ENCODE data around the gene PTPRG. TPM values are rescaled to one million over a fixed set of nuclear protein-coding genes. Genes with fewer than 3 reads are reported as not detected.

PTPRG gene
- total and polyA plus RNA-seq, 7 donors = 0.69 to 76.3 (median 62.7) TPM

- Histone ChIP-seq H3K4me3 (no peak overlapping the region), H3K36me3 (no peaks in the 10 kb centered on the region), H3K27ac (no peak overlapping the region), H3K4me1 (peaks cover 0 to 11% (median 10%) of the 10 kb centered on the region in 4 donors), H3K27me3 (no peaks in the 10 kb centered on the region), H3K9me3 (no peaks in the 10 kb centered on the region)
- DNase-seq = no peak
- no peak for TF ChIP-seq EP300 (IDR thresholded peaks at IDR 0.05)
- no peak for TF ChIP-seq CTCF (IDR thresholded peaks at IDR 0.05)
- no peak for TF ChIP-seq POLR2A (IDR thresholded peaks at IDR 0.05)
- TF ChIP-seq POLR2AphosphoS5 (IDR thresholded peaks at IDR 0.05) = no peak
- intact Hi-C loops (cut with DNase I) = no loop called here
- 87 to 88% methylated on average over 3 of the region's 3 CpGs for WGBS, 2 donors
These were observed 453.7 kb downstream of the PTPRG start for GRCh38 chr3:62015111-62015510.

- Histone ChIP-seq H3K36me3 (no peaks in the 10 kb centered on the region), H3K4me3 (no peak overlapping the region), H3K9me3 (no peaks in the 10 kb centered on the region), H3K27ac (no peak overlapping the region), H3K27me3 (no peaks in the 10 kb centered on the region), H3K4me1 (no peaks in the 10 kb centered on the region)
- TF ChIP-seq POLR2AphosphoS5 (IDR thresholded peaks at IDR 0.05) (no peak), EP300 (IDR thresholded peaks at IDR 0.05) (no peak), CTCF (IDR thresholded peaks at IDR 0.05) (no peak), POLR2A (IDR thresholded peaks at IDR 0.05) (no peak)
- intact Hi-C loops (cut with DNase I) = no loop called here
- WGBS, 2 donors = 40 to 84% methylated on average over 1 of the region's 1 CpG
- no peak for DNase-seq
These were observed 458.5 kb downstream of the PTPRG start for GRCh38 chr3:62019906-62020305.

- no peak overlapping the region for H3K27ac ChIP-seq
- no peaks in the 10 kb centered on the region for H3K36me3 ChIP-seq
- intact Hi-C loops (cut with DNase I) = no loop called here
- WGBS, 2 donors = 86 to 87% methylated on average over 2 of the region's 2 CpGs
- H3K9me3 ChIP-seq = no peaks in the 10 kb centered on the region
- TF ChIP-seq POLR2A (IDR thresholded peaks at IDR 0.05) = no peak
- TF ChIP-seq EP300 (IDR thresholded peaks at IDR 0.05) = no peak
- TF ChIP-seq POLR2AphosphoS5 (IDR thresholded peaks at IDR 0.05) = no peak
- TF ChIP-seq CTCF (IDR thresholded peaks at IDR 0.05) = no peak
- no peak for DNase-seq
- no peaks in the 10 kb centered on the region for H3K4me1 ChIP-seq
- no peaks in the 10 kb centered on the region for H3K27me3 ChIP-seq
- H3K4me3 ChIP-seq = no peak overlapping the region
These were observed 459.3 kb downstream of the PTPRG start for GRCh38 chr3:62020706-62021105.

- no peak overlapping the region for H3K27ac ChIP-seq
- WGBS, 2 donors = 94 to 95% methylated on average over 4 of the region's 4 CpGs
- H3K27me3 ChIP-seq = no peaks in the 10 kb centered on the region
- intact Hi-C loops (cut with DNase I) = no loop called here
- H3K36me3 ChIP-seq = no peaks in the 10 kb centered on the region
- peaks cover 0 to 6% (median 3%) of the 10 kb centered on the region in 4 donors for H3K4me1 ChIP-seq
- no peak overlapping the region for H3K4me3 ChIP-seq
- no peak for TF ChIP-seq EP300 (IDR thresholded peaks at IDR 0.05)
- TF ChIP-seq CTCF (IDR thresholded peaks at IDR 0.05) = no peak
- TF ChIP-seq POLR2AphosphoS5 (IDR thresholded peaks at IDR 0.05) = no peak
- TF ChIP-seq POLR2A (IDR thresholded peaks at IDR 0.05) = no peak
- no peaks in the 10 kb centered on the region for H3K9me3 ChIP-seq
- no peak for DNase-seq
These were observed 460.9 kb downstream of the PTPRG start for GRCh38 chr3:62022312-62022711.

GRCh38 chr3:62024882-62025281, 463.5 kb downstream of the PTPRG start:
- no peak for DNase-seq
- Histone ChIP-seq H3K4me1 (peaks cover 0 to 23% (median 17%) of the 10 kb centered on the region in 4 donors), H3K9me3 (no peaks in the 10 kb centered on the region), H3K36me3 (no peaks in the 10 kb centered on the region), H3K27me3 (no peaks in the 10 kb centered on the region), H3K4me3 (no peak overlapping the region), H3K27ac (no peak overlapping the region)
- TF ChIP-seq POLR2A (IDR thresholded peaks at IDR 0.05) = no peak
- TF ChIP-seq POLR2AphosphoS5 (IDR thresholded peaks at IDR 0.05) = no peak
- no peak for TF ChIP-seq CTCF (IDR thresholded peaks at IDR 0.05)
- TF ChIP-seq EP300 (IDR thresholded peaks at IDR 0.05) = no peak
- WGBS, 2 donors = 83 to 92% methylated on average over 3 of the region's 3 CpGs
- intact Hi-C loops (cut with DNase I) = no loop called here
